ENCODE measurements around the gene NQO1.
"Not testable (repeated sequence)": the region's sequence is repeated elsewhere in the genome, so short reads cannot be mapped to it uniquely, and the experiment has no call there.

NQO1 gene

DNA sequence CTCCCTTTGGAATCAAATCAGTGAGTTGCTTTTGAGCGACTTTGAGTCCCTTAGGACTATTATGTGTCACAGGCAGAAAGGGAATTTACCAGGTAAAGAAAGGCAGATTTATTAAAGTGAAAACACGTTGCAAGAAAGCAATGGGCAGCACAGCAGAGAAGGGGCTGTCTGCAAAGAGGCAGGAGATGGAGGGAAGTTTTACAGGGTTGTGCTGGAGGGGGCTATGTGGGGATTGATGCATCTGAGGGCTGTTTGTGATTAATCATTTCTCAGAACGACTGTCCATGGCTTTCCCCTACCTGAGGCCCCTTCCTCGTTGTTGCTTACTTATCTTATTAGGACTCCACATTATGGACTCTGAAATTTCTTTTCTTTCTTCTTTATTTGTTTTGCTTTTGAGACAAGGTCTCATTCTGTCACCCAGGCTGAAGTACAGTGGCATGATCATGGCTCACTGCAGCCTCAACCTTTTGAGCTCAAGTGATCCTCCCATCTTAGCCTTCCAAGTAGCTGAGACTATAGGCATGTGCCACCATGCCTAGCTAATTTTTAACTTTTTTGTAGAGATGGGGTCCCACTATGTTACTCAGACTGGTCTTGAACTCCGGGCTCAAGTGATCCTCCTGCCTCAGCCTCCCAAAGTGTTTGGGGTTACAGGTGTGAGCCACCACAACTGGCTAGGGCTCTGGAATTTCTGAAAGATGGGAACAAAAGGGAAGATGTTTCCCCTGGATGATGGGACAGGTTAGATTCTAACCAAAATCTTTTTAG lies 41.3 kb upstream of the NQO1 start:
- DNase-seq (ENCODE audit: low read depth): no peak
- H3K4me3 ChIP-seq (ENCODE audit: low read depth, low read length): no peak overlapping the region
- TF ChIP-seq, protein P1, sequence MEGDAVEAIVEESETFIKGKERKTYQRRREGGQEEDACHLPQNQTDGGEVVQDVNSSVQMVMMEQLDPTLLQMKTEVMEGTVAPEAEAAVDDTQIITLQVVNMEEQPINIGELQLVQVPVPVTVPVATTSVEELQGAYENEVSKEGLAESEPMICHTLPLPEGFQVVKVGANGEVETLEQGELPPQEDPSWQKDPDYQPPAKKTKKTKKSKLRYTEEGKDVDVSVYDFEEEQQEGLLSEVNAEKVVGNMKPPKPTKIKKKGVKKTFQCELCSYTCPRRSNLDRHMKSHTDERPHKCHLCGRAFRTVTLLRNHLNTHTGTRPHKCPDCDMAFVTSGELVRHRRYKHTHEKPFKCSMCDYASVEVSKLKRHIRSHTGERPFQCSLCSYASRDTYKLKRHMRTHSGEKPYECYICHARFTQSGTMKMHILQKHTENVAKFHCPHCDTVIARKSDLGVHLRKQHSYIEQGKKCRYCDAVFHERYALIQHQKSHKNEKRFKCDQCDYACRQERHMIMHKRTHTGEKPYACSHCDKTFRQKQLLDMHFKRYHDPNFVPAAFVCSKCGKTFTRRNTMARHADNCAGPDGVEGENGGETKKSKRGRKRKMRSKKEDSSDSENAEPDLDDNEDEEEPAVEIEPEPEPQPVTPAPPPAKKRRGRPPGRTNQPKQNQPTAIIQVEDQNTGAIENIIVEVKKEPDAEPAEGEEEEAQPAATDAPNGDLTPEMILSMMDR (conservative IDR thresholded peaks at IDR 0.05; ENCODE audit: low read depth, low read length): no peak

DNA sequence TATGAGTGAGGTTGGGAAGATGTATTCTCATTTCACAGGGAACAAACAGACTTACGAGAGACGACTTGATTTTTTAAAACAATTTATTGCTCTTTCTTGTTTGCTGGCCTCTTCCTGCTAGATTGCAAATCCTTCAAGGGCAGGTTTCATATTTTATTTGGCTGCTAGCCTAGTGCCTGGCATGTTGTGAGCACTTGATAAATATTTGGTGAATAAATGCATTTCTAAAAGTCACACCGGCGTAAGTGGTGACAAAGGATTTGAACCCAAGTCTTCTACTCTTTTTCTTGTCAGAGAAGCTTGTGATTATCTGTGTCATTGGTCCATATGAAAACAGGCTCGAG lies 37.2 kb upstream of the NQO1 start:
- TF ChIP-seq, protein P1 (conservative IDR thresholded peaks at IDR 0.05; ENCODE audit: low read depth, low read length): no peak
- DNase-seq (ENCODE audit: low read depth): peak; percentile 19
- peak overlapping the region; percentile 92 for H3K4me3 ChIP-seq (ENCODE audit: low read depth, low read length)

GRCh38 chr16:69762814-69763598 lies 36.6 kb upstream of the NQO1 start:
- peak; percentile 63 for DNase-seq (ENCODE audit: low read depth)
- TF ChIP-seq, protein P1 (conservative IDR thresholded peaks at IDR 0.05; ENCODE audit: low read depth, low read length): no peak

GRCh38 chr16:69761983-69762813 lies 35.8 kb upstream of the NQO1 start, which contains the start of gene WWP2:
Gene WWP2, plus strand, starts transcription at chr16:69762332. Its CDS starts 24,679 bp downstream, at chr16:69787011.
- DNase-seq (ENCODE audit: low read depth): peak; percentile 64
- TF ChIP-seq, protein P1 (conservative IDR thresholded peaks at IDR 0.05; ENCODE audit: low read depth, low read length): no peak
- peak within 1 kb of the TSS; percentile 92 for H3K4me3 ChIP-seq (ENCODE audit: low read depth, low read length)

More at GRCh38 chr16:69762814-69763598, 36.6 kb upstream of the NQO1 start:
- H3K4me3 ChIP-seq (ENCODE audit: low read depth, low read length): peak overlapping the region; percentile 92

GRCh38 chr16:69757375-69757774 lies 31.0 kb upstream of the NQO1 start:
- not testable (repeated sequence) for H3K4me3 ChIP-seq (ENCODE audit: low read depth, low read length); DNase-seq (ENCODE audit: low read depth)

DNA sequence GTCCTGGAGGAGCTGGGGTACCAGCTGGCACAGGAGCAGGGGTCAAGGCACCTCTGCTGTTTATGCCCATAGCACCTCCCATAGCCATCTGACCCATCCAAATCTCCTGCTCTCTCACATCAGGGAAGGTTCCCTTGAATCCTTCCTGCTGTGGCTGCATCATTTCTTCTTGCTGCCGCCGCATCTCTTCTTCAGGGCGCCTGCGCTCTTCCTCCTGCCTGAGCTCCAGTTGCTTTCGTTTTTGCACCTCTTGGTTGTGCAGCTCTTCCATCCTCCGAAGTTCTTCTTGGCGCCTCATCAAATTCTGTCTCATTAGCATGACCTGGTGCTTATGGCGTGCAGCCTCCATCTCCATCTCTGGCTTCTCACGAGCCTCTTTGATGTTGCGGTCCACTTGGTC lies 30.3 kb upstream of the NQO1 start:
- TF ChIP-seq, protein P1 (conservative IDR thresholded peaks at IDR 0.05; ENCODE audit: low read depth, low read length): no peak
- no peak overlapping the region for H3K4me3 ChIP-seq (ENCODE audit: low read depth, low read length)
- DNase-seq (ENCODE audit: low read depth): no peak

All from choroid plexus epithelial cell (primary cell).